ENCODE measurements around the gene ILKAP.

Gene ILKAP

GRCh38 chr2:238163481-238164198 is 39.9 kb downstream of the ILKAP start:
- no peak for DNase-seq

GRCh38 chr2:238162846-238163441 is 40.6 kb downstream of the ILKAP start:
- no peak for DNase-seq

GRCh38 chr2:238162251-238162845 is 41.1 kb downstream of the ILKAP start:
- no peak for DNase-seq

GRCh38 chr2:238161291-238162051 is 42.0 kb downstream of the ILKAP start:
- DNase-seq, result no peak

GRCh38 chr2:238160206-238161129 is 43.0 kb downstream of the ILKAP start:
- no peak for DNase-seq

- no peak for DNase-seq
Measured at GRCh38 chr2:238159661-238160205, 43.8 kb downstream of the ILKAP start.

- DNase-seq, result peak; percentile 67
Measured at GRCh38 chr2:238159071-238159539, 44.4 kb downstream of the ILKAP start.

GRCh38 chr2:238158509-238159070 is 44.9 kb downstream of the ILKAP start, which contains the start of gene ERFE:
Gene ERFE, plus strand, starts transcription at chr2:238158970. Its CDS starts 38 bp downstream, at chr2:238159008.
- peak; percentile 83 for DNase-seq

GRCh38 chr2:238158018-238158508 is 45.4 kb downstream of the ILKAP start:
- no peak for DNase-seq

- no peak for DNase-seq
Measured at GRCh38 chr2:238157506-238158017, 45.9 kb downstream of the ILKAP start.

- no peak for DNase-seq
Measured at GRCh38 chr2:238155761-238156694, 47.5 kb downstream of the ILKAP start.

- no peak for DNase-seq
Measured at GRCh38 chr2:238155051-238155760, 48.3 kb downstream of the ILKAP start.

- DNase-seq, result no peak
Measured at GRCh38 chr2:238154570-238154969, 48.9 kb downstream of the ILKAP start.

GRCh38 chr2:238152771-238153688 is 50.5 kb downstream of the ILKAP start:
- no peak for DNase-seq

- DNase-seq, result no peak
Measured at GRCh38 chr2:238151628-238152235, 51.8 kb downstream of the ILKAP start.

- DNase-seq, result no peak
Measured at GRCh38 chr2:238151205-238151604, 52.3 kb downstream of the ILKAP start.

- DNase-seq, result no peak
Measured at GRCh38 chr2:238150686-238151085, 52.8 kb downstream of the ILKAP start.
